Gastroesophageal sphincter (tissue), 4 donors: ENCODE data around the gene RPS21. TPM values are rescaled to one million over a fixed set of nuclear protein-coding genes. Genes with fewer than 3 reads are reported as not detected.

ENCODE experiments used
- ATAC-seq: fragments of 150-250 bp; one replicate; pipeline ENCODE4 v1.9.1; 2016; ENCODE audit warnings: mild to moderate bottlenecking, moderate library complexity
- H3K27ac ChIP-seq, 4 donors: fragments of 200-600 bp; sonication (generic) in 3 of 4; 1 replicate in 3 of 4; 2 replicates in 1 of 4; pipeline ENCODE4 v1.5.1; 2016 to 2019
- H3K27me3 ChIP-seq: fragments of 200-600 bp; sonication (generic); one replicate; pipeline ENCODE4 v1.5.1; 2019
- H3K36me3 ChIP-seq, 2 donors: fragments of 200-600 bp; sonication (generic); one replicate each; pipeline ENCODE4 v1.5.1; 2019; ENCODE audit warnings: control low read depth in 1 of 2
- H3K4me1 ChIP-seq, 3 donors: fragments of 200-600 bp; sonication (generic); 1 replicate in 2 of 3; 2 replicates in 1 of 3; pipeline ENCODE4 v1.5.1; 2016 to 2019; ENCODE audit warnings: control low read depth in 2 of 3
- H3K4me3 ChIP-seq, 2 donors: fragments of 200-600 bp; sonication (generic); one replicate each; pipeline ENCODE4 v1.5.1; 2019; ENCODE audit warnings: mild to moderate bottlenecking in 1 of 2, moderate library complexity in 1 of 2
- H3K9me3 ChIP-seq, 3 donors: fragments of 200-600 bp; sonication (generic); one replicate each; pipeline ENCODE4 v1.5.1; 2017 to 2019; ENCODE audit warnings: control low read depth in 2 of 3
- EP300 ChIP-seq: sonication (generic); formaldehyde crosslinking; IDR thresholded peaks from one replicate; pipeline ENCODE4 v1.6.1; 2017; ENCODE audit warnings: antibody characterized with exemption, mild to moderate bottlenecking
- POLR2A ChIP-seq, 2 donors: fragments of 450-650 bp; IDR thresholded peaks; one replicate each; pipeline ENCODE4 v1.6.1; 2017; ENCODE audit warnings: antibody characterized with exemption in 2 of 2, mild to moderate bottlenecking in 2 of 2, moderate library complexity in 1 of 2
- POLR2AphosphoS5 ChIP-seq: sonication (generic); formaldehyde crosslinking; IDR thresholded peaks from one replicate; pipeline ENCODE4 v1.6.1; 2017; ENCODE audit warnings: antibody characterized with exemption
- WGBS, 2 donors: methylation state at CpG; one replicate each; pipeline ENCODE4 v1.1.5; 2018; ENCODE audit warnings: low coverage in 1 of 2; 5-methylcytosine and 5-hydroxymethylcytosine counted together
- total RNA-seq, 4 donors: library from RNA; depleted of rRNA; stranded (reverse); fragments of >200 nt; gene quantifications; one replicate each; pipeline ENCODE4 v1.1.0, GENCODE V29; 2016
- TF ChIP-seq, protein P1 (sequence below), 4 experiments: fragments of 200-600 bp in 2 of 4; fragments of 450-650 bp in 2 of 4; sonication (generic) in 1 of 4; IDR thresholded peaks; one replicate each; pipeline ENCODE4 v1.5.1; 2017 to 2019; ENCODE audit warnings: antibody characterized with exemption in 4 of 4, mild to moderate bottlenecking in 2 of 4, moderate library complexity in 2 of 4

RPS21 gene
- total RNA-seq, 4 donors from 2014 or later = 383 to 2,881 (median 2,372) TPM

DNA sequence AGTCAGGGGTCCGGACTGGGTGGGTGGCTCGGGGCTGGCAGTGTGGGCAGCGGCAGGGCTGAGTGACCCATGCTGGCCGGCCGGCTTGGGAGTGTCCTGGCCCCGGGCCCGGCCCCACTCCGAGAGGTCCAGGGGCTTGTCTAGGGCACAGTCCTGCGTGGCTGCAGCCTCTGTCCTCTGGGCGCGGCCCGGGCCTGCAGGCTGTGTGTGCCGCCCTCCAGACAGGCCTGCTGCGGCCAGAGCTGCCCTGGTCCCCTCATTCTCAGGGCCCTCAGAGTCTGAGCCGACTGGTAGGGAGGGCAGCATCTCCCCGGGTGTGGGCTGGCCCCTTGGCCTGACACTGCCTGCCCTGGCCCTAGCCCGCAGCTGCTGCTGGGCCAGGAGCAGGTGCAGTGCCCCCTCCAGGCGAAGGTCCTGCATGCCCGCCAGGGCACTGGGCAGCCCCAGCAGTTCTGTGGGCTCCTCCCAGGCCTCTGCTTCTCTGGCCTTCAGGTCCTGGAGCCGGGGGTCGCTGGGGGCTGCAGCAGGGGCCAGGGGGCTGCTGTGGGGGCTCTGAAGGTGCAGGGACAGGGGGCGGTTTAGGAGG is 27.1 kb downstream of the RPS21 start:
- H3K9me3 ChIP-seq = no peaks in the 10 kb centered on the region
- no peak for ATAC-seq
- H3K36me3 ChIP-seq = no peaks in the 10 kb centered on the region
- no peak overlapping the region for H3K27ac ChIP-seq
- WGBS, 2 donors = no CpG with 5 or more reads among the region's 22 CpGs
- peaks cover 39% of the 10 kb centered on the region for H3K27me3 ChIP-seq
- no peak for TF ChIP-seq POLR2A (IDR thresholded peaks at IDR 0.05)
- TF ChIP-seq POLR2AphosphoS5 = no peak
- H3K4me3 ChIP-seq = no peak overlapping the region
- peaks cover 0 to 15% (median 10%) of the 10 kb centered on the region in 3 donors for H3K4me1 ChIP-seq

DNA sequence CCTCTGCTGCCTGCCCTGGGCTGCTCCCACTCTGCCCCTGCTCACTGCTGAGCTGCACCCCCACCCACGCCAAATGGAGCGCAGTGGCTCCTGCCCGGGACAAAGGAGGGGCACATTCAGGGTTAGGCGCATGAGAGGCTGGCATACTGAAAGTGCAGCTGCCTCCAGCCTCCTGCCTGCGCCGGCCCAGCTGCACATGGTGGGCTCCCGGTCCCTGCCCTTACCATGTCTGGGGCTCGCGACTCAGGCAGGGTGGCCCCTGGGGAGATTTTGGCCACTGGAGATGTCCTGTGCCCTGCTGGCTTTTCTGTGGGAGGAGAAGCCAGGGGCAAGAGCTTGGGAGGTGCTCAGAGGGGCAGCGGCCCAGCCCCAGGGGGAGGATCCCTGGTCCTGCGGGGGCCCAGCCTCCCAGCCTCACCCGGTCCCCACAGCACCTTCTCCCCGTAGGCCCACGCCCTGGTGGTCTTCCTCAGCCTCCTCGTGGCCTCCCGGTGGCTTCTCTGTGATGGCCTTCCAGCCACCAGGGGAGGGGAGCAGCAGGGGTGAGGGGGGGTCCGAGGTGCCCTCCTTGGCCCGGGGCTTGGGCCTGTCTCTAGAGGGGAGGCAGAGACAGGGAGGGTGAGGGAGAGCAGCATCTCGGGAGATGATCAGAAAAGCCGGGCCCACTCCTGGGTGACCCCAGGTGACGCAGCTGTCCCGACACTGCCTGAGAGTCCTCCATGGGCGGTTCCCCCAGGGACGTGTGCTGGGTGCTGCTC is 28.6 kb downstream of the RPS21 start:
- Histone ChIP-seq H3K27me3 (peaks cover 42% of the 10 kb centered on the region), H3K36me3 (no peaks in the 10 kb centered on the region), H3K9me3 (no peaks in the 10 kb centered on the region), H3K4me1 (peaks cover 0 to 3% (median 0%) of the 10 kb centered on the region in 3 donors), H3K27ac (no peak overlapping the region), H3K4me3 (no peak overlapping the region)
- ATAC-seq = no peak
- 100% methylated on average over 1 of the region's 24 CpGs; no CpG with 5 or more reads in 1 of the 2 donors for WGBS, 2 donors
- TF ChIP-seq, protein P1, sequence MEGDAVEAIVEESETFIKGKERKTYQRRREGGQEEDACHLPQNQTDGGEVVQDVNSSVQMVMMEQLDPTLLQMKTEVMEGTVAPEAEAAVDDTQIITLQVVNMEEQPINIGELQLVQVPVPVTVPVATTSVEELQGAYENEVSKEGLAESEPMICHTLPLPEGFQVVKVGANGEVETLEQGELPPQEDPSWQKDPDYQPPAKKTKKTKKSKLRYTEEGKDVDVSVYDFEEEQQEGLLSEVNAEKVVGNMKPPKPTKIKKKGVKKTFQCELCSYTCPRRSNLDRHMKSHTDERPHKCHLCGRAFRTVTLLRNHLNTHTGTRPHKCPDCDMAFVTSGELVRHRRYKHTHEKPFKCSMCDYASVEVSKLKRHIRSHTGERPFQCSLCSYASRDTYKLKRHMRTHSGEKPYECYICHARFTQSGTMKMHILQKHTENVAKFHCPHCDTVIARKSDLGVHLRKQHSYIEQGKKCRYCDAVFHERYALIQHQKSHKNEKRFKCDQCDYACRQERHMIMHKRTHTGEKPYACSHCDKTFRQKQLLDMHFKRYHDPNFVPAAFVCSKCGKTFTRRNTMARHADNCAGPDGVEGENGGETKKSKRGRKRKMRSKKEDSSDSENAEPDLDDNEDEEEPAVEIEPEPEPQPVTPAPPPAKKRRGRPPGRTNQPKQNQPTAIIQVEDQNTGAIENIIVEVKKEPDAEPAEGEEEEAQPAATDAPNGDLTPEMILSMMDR (IDR thresholded peaks at IDR 0.05) = no peak
- no peak for TF ChIP-seq POLR2AphosphoS5
- no peak for TF ChIP-seq POLR2A (IDR thresholded peaks at IDR 0.05)
- TF ChIP-seq EP300 = no peak

DNA sequence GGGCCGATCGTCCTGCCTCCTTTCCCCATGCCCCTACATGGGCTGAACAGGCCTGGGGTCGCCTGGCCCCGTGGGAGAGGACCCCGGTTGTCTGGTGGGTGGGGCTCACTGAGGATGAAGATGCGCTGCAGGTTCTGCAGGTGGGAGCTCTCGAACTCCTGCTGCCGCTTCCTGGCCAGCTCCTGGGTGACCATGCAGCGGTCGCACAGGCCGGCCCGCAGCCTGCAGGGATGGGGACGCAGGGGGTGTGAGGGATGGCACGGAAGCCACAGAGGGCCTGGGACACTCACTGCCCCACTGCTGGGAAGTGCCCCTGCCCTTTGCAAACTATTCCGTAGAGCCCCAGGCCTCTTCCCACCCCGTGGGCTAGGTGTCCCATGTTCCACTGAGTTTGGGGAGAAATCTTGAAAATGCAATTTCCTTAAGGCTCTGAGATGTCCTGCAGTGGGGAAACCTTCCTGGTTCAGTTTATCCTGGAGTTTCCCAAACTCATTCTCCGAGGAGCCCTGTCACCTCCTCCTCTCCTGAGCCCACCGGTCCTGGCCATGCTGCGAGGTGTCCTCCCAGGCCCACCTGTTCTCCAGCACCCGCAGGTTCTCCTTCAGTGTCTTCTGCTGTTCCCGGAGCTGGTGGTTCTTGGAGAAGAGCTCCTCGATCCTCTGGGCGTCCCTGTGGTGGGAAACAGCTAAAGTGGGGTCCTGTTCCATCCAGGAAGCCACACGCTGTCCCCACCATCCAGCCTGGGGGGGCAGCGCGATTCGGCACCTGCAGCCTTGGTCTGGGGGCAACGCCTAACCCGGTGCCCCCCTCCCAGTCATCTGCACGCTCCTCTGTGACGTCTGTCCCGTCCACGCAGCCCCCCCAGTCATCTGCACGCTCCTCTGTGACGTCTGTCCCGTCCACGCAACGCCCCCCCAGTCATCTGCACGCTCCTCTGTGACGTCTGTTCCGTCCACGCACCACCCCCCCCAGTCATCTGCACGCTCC is 30.0 kb downstream of the RPS21 start:
- WGBS, 2 donors = 85% methylated on average over 21 of the region's 43 CpGs; no CpG with 5 or more reads in 1 of the 2 donors
- Histone ChIP-seq H3K9me3 (no peaks in the 10 kb centered on the region), H3K36me3 (no peaks in the 10 kb centered on the region), H3K27ac (no peak overlapping the region), H3K4me3 (no peak overlapping the region), H3K27me3 (peaks cover 42% of the 10 kb centered on the region), H3K4me1 (no peaks in the 10 kb centered on the region)
- TF ChIP-seq POLR2AphosphoS5 (no peak), POLR2A (IDR thresholded peaks at IDR 0.05) (no peak)
- ATAC-seq = no peak

DNA sequence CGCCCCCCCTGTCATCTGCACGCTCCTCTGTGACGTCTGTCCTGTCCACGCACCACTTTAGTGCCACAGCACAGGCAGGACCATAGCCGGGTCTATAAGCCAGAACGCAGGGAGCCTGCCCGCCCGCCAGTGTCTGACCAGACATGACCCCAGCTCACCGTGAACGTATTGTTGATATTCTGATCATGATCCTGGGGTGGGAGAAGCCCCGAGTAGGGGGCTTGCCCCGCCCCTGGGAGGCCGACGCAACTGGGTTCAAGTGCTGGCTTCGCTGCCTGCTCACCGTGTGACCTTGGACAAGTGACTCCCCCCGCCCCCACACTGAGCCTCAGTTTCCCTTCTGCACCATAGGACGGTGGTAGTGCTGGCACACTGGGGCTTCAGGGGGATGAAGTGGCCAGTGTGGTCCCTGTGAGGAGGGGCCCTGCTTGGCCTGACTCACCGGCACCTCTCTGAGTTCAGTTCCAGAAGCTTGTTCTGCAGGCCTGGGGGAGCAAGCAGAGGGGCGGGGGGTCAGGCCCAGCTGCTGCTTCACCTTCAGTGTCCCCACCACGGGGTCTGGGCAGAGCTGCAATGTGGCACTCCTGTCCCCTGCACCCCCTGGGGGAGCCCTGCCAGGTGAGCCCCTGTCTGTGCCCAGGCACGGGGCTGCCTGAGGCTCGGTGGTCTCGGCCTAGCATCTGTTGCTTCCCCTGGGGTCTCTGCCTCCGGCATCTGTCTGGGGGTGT is 31.2 kb downstream of the RPS21 start:
- 50% methylated on average over 1 of the region's 25 CpGs; no CpG with 5 or more reads in 1 of the 2 donors for WGBS, 2 donors
- no peak for ATAC-seq
- Histone ChIP-seq H3K27me3 (peaks cover 47% of the 10 kb centered on the region), H3K36me3 (no peaks in the 10 kb centered on the region), H3K4me3 (no peak overlapping the region), H3K27ac (no peak overlapping the region), H3K9me3 (no peaks in the 10 kb centered on the region), H3K4me1 (no peaks in the 10 kb centered on the region)
- TF ChIP-seq, protein P1 (IDR thresholded peaks at IDR 0.05) = no peak
- TF ChIP-seq EP300 = no peak
- peak in 1 of 2 donors; percentile 16 for TF ChIP-seq POLR2A (IDR thresholded peaks at IDR 0.05)
- no peak for TF ChIP-seq POLR2AphosphoS5

DNA sequence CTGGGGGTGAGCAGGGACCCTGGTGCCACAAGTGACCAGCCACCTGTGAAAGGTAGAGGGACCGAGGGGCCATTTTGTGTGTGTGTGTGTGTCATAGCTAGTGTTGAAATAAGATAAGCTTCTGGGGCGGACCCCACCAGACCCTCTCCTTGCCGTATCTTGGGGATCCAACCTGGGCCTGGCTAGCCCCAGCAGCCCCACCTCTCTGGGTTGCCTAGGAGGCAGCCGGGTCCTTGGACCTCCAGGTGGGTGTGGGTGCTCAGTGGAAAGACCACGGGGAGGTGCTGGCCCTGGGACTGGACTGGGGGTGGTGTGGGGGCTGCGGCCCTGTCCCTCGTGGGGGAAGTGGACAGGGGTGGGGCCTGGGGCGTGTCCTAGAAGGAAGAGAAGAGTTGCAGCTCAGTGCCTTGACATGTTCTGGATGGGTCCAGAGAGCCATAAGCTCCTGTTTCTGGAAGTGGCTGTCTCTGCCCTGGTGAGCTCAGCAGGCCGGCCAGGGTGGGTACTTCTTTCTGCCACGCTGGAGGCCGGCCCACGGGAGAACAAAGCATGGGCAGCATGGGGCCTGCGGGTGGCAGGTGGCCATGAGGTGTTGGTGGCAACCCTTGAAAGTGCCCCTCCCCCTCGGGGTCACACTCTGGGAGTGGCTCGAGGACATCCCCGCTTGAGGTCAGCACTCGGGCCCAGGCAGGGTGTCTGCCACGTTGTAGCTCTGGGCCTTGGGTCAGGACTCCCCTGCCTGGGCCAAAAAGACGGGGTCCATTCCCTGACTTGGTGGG is 32.0 kb downstream of the RPS21 start:
- WGBS, 2 donors = no CpG with 5 or more reads among the region's 19 CpGs
- Histone ChIP-seq H3K4me1 (no peaks in the 10 kb centered on the region), H3K4me3 (no peak overlapping the region), H3K27me3 (peaks cover 54% of the 10 kb centered on the region), H3K27ac (no peak overlapping the region), H3K9me3 (no peaks in the 10 kb centered on the region), H3K36me3 (no peaks in the 10 kb centered on the region)
- TF ChIP-seq EP300 (no peak), POLR2AphosphoS5 (no peak), POLR2A (IDR thresholded peaks at IDR 0.05) (no peak)
- TF ChIP-seq, protein P1 (IDR thresholded peaks at IDR 0.05) = no peak
- no peak for ATAC-seq
